OCI-LY1 (cell line): ENCODE results near the gene BACE2.

Source experiments
- EZH2 ChIP-seq: fragments of 200-600 bp; sonication (generic), shearing (Covaris generic); IDR thresholded peaks from 2 replicates; pipeline ENCODE4 v1.8.0; 2017; ENCODE audit warnings: borderline replicate concordance, mixed run types, mild to moderate bottlenecking, antibody characterized with exemption, low read length, moderate library complexity, mixed read lengths
- TF ChIP-seq, protein P1 (sequence below): fragments of 200-600 bp; sonication (generic), shearing (Covaris generic); IDR thresholded peaks from 2 replicates; pipeline ENCODE4 v1.5.1; 2017; ENCODE audit warnings: mild to moderate bottlenecking, antibody characterized with exemption, low read length, moderate library complexity, mixed read lengths

- TF ChIP-seq, protein P1, sequence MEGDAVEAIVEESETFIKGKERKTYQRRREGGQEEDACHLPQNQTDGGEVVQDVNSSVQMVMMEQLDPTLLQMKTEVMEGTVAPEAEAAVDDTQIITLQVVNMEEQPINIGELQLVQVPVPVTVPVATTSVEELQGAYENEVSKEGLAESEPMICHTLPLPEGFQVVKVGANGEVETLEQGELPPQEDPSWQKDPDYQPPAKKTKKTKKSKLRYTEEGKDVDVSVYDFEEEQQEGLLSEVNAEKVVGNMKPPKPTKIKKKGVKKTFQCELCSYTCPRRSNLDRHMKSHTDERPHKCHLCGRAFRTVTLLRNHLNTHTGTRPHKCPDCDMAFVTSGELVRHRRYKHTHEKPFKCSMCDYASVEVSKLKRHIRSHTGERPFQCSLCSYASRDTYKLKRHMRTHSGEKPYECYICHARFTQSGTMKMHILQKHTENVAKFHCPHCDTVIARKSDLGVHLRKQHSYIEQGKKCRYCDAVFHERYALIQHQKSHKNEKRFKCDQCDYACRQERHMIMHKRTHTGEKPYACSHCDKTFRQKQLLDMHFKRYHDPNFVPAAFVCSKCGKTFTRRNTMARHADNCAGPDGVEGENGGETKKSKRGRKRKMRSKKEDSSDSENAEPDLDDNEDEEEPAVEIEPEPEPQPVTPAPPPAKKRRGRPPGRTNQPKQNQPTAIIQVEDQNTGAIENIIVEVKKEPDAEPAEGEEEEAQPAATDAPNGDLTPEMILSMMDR: no peak
- no peak for TF ChIP-seq EZH2
Observed at GRCh38 chr21:41149199-41149598, 18.8 kb upstream of the BACE2 start.
